Mucosa of rectum (tissue), 2 donors: Measurements from ENCODE around the gene NPHP1.
"Not testable (repeated sequence)": the region's sequence is repeated elsewhere in the genome, so short reads cannot be mapped to it uniquely, and the experiment has no call there.

Source experiments
- H3K27ac ChIP-seq, 2 donors: one replicate each; pipeline ENCODE4 v1.7.0; 2013; ENCODE audit warnings: inconsistent platforms in 2 of 2, low read depth in 2 of 2, low read length in 2 of 2
- H3K27me3 ChIP-seq, 2 donors: one replicate each; pipeline ENCODE4 v1.7.0; 2013; ENCODE audit warnings: low read length in 2 of 2; ENCODE audit not compliant: control insufficient read depth in 2 of 2, insufficient read depth in 2 of 2
- H3K36me3 ChIP-seq, 2 donors: one replicate each; pipeline ENCODE4 v1.7.0; 2013; ENCODE audit warnings: low read length in 2 of 2; ENCODE audit not compliant: control insufficient read depth in 2 of 2, insufficient read depth in 2 of 2
- H3K4me1 ChIP-seq, 2 donors: one replicate each; pipeline ENCODE4 v1.7.0; 2013; ENCODE audit warnings: low read length in 2 of 2, mild to moderate bottlenecking in 1 of 2; ENCODE audit not compliant: control insufficient read depth in 2 of 2, insufficient read depth in 2 of 2
- H3K4me3 ChIP-seq, 2 donors: one replicate each; pipeline ENCODE4 v1.7.0; 2013; ENCODE audit warnings: low read length in 2 of 2
- H3K9ac ChIP-seq, 2 donors: one replicate each; pipeline ENCODE4 v1.7.0; 2013; ENCODE audit warnings: low read length in 2 of 2, low read depth in 1 of 2, mild to moderate bottlenecking in 1 of 2
- H3K9me3 ChIP-seq, 2 donors: one replicate each; pipeline ENCODE4 v1.7.0; 2013; ENCODE audit warnings: low read length in 2 of 2; ENCODE audit not compliant: control insufficient read depth in 2 of 2
- donor health status: healthy.
- donor health status: Normal muscosa, but diverticular disease.

The NPHP1 gene

GRCh38 chr2:110099471-110100225 lies 105.2 kb downstream of the NPHP1 start:
- H3K27ac ChIP-seq = peak overlapping the region in 1 of 2 donors; percentile 23
- H3K4me1 ChIP-seq = peaks cover 36 to 41% of the 10 kb centered on the region in 2 donors
- H3K36me3 ChIP-seq = no peaks in the 10 kb centered on the region
- no peaks in the 10 kb centered on the region for H3K27me3 ChIP-seq
- no peak overlapping the region for H3K4me3 ChIP-seq
- H3K9me3 ChIP-seq = no peaks in the 10 kb centered on the region
- no peak overlapping the region for H3K9ac ChIP-seq

GRCh38 chr2:110099038-110099425 lies 105.8 kb downstream of the NPHP1 start:
- H3K4me3 ChIP-seq = no peak overlapping the region
- no peaks in the 10 kb centered on the region for H3K27me3 ChIP-seq
- H3K9me3 ChIP-seq = no peaks in the 10 kb centered on the region
- H3K4me1 ChIP-seq = peaks cover 30 to 35% of the 10 kb centered on the region in 2 donors
- no peak overlapping the region for H3K27ac ChIP-seq
- H3K36me3 ChIP-seq = no peaks in the 10 kb centered on the region
- H3K9ac ChIP-seq = no peak overlapping the region

GRCh38 chr2:110097506-110098220 lies 107.2 kb downstream of the NPHP1 start:
- Histone ChIP-seq H3K9ac (no peak overlapping the region), H3K27me3 (no peaks in the 10 kb centered on the region), H3K36me3 (no peaks in the 10 kb centered on the region), H3K27ac (no peak overlapping the region), H3K4me3 (no peak overlapping the region), H3K9me3 (no peaks in the 10 kb centered on the region), H3K4me1 (peaks cover 19 to 23% of the 10 kb centered on the region in 2 donors)

GRCh38 chr2:110095994-110096633 lies 108.7 kb downstream of the NPHP1 start:
- H3K27ac ChIP-seq = no peak overlapping the region
- no peaks in the 10 kb centered on the region for H3K36me3 ChIP-seq
- H3K4me3 ChIP-seq = no peak overlapping the region
- peaks cover 8 to 9% of the 10 kb centered on the region in 2 donors for H3K4me1 ChIP-seq
- no peak overlapping the region for H3K9ac ChIP-seq
- no peaks in the 10 kb centered on the region for H3K9me3 ChIP-seq
- no peaks in the 10 kb centered on the region for H3K27me3 ChIP-seq

- not testable (repeated sequence) for H3K4me3 ChIP-seq, H3K4me1 ChIP-seq, H3K9ac ChIP-seq, H3K9me3 ChIP-seq, H3K36me3 ChIP-seq, H3K27ac ChIP-seq, H3K27me3 ChIP-seq
Observed at GRCh38 chr2:110094884-110095534, 109.8 kb downstream of the NPHP1 start.

GRCh38 chr2:110093924-110094323 lies 110.9 kb downstream of the NPHP1 start:
- H3K4me1 ChIP-seq, H3K9ac ChIP-seq, H3K36me3 ChIP-seq, H3K27ac ChIP-seq, H3K27me3 ChIP-seq, H3K4me3 ChIP-seq, H3K9me3 ChIP-seq: not testable (repeated sequence)

- not testable (repeated sequence) for H3K9me3 ChIP-seq, H3K27me3 ChIP-seq, H3K27ac ChIP-seq, H3K4me1 ChIP-seq, H3K9ac ChIP-seq, H3K36me3 ChIP-seq, H3K4me3 ChIP-seq
Observed at GRCh38 chr2:110090164-110090563, 114.6 kb downstream of the NPHP1 start.

- H3K9me3 ChIP-seq, H3K27ac ChIP-seq, H3K4me1 ChIP-seq, H3K9ac ChIP-seq, H3K4me3 ChIP-seq, H3K36me3 ChIP-seq, H3K27me3 ChIP-seq: not testable (repeated sequence)
Observed at GRCh38 chr2:110083757-110084156, 121.1 kb downstream of the NPHP1 start.

GRCh38 chr2:110083162-110083561 lies 121.7 kb downstream of the NPHP1 start:
- H3K4me1 ChIP-seq, H3K27ac ChIP-seq, H3K27me3 ChIP-seq, H3K9me3 ChIP-seq, H3K36me3 ChIP-seq, H3K4me3 ChIP-seq, H3K9ac ChIP-seq: not testable (repeated sequence)

- not testable (repeated sequence) for H3K4me3 ChIP-seq, H3K9ac ChIP-seq, H3K27me3 ChIP-seq, H3K27ac ChIP-seq, H3K9me3 ChIP-seq, H3K4me1 ChIP-seq, H3K36me3 ChIP-seq
Observed at GRCh38 chr2:110078104-110078503, 126.7 kb downstream of the NPHP1 start.
